ENCODE data around the gene ZC3H12A.

DNA sequence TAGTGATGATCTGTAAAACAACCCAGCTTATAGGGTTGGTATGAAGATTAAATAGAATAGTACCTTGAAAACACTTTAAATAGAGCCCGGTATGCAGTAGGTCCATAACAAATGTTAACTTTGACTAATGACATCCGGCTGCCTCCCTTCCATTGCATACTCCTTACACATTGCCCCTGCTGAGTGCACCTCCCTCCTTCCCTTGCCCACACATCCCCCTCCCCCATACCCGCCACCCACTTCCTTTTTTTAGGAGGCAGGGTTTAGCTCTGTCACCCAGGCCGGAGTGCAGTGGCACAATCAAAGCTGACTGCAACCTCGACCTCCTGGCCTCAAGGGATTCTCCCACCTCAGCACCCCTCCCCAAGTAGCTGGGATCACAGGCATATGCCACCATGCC lies 24.4 kb upstream of the ZC3H12A start:
- TF ChIP-seq, protein P1, sequence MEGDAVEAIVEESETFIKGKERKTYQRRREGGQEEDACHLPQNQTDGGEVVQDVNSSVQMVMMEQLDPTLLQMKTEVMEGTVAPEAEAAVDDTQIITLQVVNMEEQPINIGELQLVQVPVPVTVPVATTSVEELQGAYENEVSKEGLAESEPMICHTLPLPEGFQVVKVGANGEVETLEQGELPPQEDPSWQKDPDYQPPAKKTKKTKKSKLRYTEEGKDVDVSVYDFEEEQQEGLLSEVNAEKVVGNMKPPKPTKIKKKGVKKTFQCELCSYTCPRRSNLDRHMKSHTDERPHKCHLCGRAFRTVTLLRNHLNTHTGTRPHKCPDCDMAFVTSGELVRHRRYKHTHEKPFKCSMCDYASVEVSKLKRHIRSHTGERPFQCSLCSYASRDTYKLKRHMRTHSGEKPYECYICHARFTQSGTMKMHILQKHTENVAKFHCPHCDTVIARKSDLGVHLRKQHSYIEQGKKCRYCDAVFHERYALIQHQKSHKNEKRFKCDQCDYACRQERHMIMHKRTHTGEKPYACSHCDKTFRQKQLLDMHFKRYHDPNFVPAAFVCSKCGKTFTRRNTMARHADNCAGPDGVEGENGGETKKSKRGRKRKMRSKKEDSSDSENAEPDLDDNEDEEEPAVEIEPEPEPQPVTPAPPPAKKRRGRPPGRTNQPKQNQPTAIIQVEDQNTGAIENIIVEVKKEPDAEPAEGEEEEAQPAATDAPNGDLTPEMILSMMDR (IDR thresholded peaks at IDR 0.05; ENCODE audit: poor library complexity): no peak
- TF ChIP-seq EZH2phosphoT487 (IDR thresholded peaks at IDR 0.05; ENCODE audit: low read depth, severe bottlenecking, unreplicated experiment): no peak
- no peak for TF ChIP-seq EZH2 (IDR thresholded peaks at IDR 0.05; ENCODE audit: borderline replicate concordance)
